Endodermal cell (in vitro differentiated cells): ENCODE results near the gene KLF3. TPM values are rescaled to one million over a fixed set of nuclear protein-coding genes. Genes with fewer than 3 reads are reported as not detected.
A peak's percentile ranks its signal among the peaks of the same experiment; 100 is the strongest.

Experiments used
- DNase-seq: peaks from one replicate; pipeline ENCODE4 v3.0.0-alpha.2; 2017
- H3K27ac ChIP-seq: 2 replicates; pipeline ENCODE4 v1.5.1; 2013; ENCODE audit warnings: mild to moderate bottlenecking, low read depth, low read length, moderate library complexity
- H3K27me3 ChIP-seq: 2 replicates; pipeline ENCODE4 v1.6.1; 2013; ENCODE audit warnings: mild to moderate bottlenecking, low read length, moderate library complexity; ENCODE audit not compliant: insufficient read depth, control insufficient read depth, poor library complexity, severe bottlenecking
- H3K36me3 ChIP-seq: 2 replicates; pipeline ENCODE4 v1.7.0; 2013; ENCODE audit warnings: mild to moderate bottlenecking, low read length, moderate library complexity; ENCODE audit not compliant: control insufficient read depth, insufficient read depth
- H3K4me1 ChIP-seq: one replicate; pipeline ENCODE4 v1.7.0; 2013; ENCODE audit warnings: low read length; ENCODE audit not compliant: control insufficient read depth, insufficient read depth
- H3K4me3 ChIP-seq: 2 replicates; pipeline ENCODE4 v1.5.1; 2013; ENCODE audit warnings: mild to moderate bottlenecking, low read length, moderate library complexity
- H3K9ac ChIP-seq: 2 replicates; pipeline ENCODE4 v1.6.1; 2013; ENCODE audit warnings: mild to moderate bottlenecking, low read length, moderate library complexity; ENCODE audit not compliant: poor library complexity, severe bottlenecking; ENCODE audit errors: extremely low read depth
- H3K9me3 ChIP-seq: 2 replicates; pipeline ENCODE4 v1.6.1; 2013; ENCODE audit warnings: mild to moderate bottlenecking, low read length, moderate library complexity; ENCODE audit not compliant: control insufficient read depth
- H3K27ac Mint-ChIP-seq: 2 replicates; pipeline ENCODE4 v1.8.0; 2020; ENCODE audit warnings: mixed read lengths
- H3K27me3 Mint-ChIP-seq: 2 replicates; pipeline ENCODE4 v1.8.0; 2021; ENCODE audit warnings: mild to moderate bottlenecking, mixed read lengths; ENCODE audit not compliant: insufficient read depth
- H3K36me3 Mint-ChIP-seq: 2 replicates; pipeline ENCODE4 v1.8.0; 2020; ENCODE audit warnings: low read depth, mixed read lengths
- H3K4me1 Mint-ChIP-seq: 2 replicates; pipeline ENCODE4 v1.8.0; 2020; ENCODE audit warnings: mixed read lengths
- H3K4me3 Mint-ChIP-seq: 2 replicates; pipeline ENCODE4 v1.8.0; 2020; ENCODE audit warnings: mild to moderate bottlenecking, moderate library complexity, mixed read lengths
- H3K9me3 Mint-ChIP-seq: 2 replicates; pipeline ENCODE4 v1.8.0; 2020; ENCODE audit warnings: mild to moderate bottlenecking, mixed read lengths
- CTCF ChIP-seq: fragments of 200-600 bp; sonication (generic); conservative IDR thresholded peaks from 2 replicates; pipeline ENCODE4 v1.5.0; 2021; ENCODE audit warnings: antibody characterized with exemption, mild to moderate bottlenecking
- WGBS, 2 experiments: methylation state at CpG; one replicate each; pipeline versions ENCODE4 v1.1.5 to v1.1.7; 2013; ENCODE audit warnings: missing lambda C conversion rate in 2 of 2, mixed read lengths in 1 of 2; ENCODE audit not compliant: insufficient coverage in 1 of 2, insufficient read length in 1 of 2; 5-methylcytosine and 5-hydroxymethylcytosine counted together
- total RNA-seq, 2 donors: library from RNA; stranded (reverse); fragmentation: NEBNext Ultra II Directional in 1 of 2; extraction: Animal tissue kit (Norgen Biotek cat#: 25700) in 1 of 2; gene quantifications; 2 replicates in 1 of 2; 3 replicates in 1 of 2; pipeline ENCODE4 v1.2.1, GENCODE V29; 2021

KLF3 gene
- total RNA-seq, 2 donors from 2014 or later = 20.7 to 28.2 TPM

DNA sequence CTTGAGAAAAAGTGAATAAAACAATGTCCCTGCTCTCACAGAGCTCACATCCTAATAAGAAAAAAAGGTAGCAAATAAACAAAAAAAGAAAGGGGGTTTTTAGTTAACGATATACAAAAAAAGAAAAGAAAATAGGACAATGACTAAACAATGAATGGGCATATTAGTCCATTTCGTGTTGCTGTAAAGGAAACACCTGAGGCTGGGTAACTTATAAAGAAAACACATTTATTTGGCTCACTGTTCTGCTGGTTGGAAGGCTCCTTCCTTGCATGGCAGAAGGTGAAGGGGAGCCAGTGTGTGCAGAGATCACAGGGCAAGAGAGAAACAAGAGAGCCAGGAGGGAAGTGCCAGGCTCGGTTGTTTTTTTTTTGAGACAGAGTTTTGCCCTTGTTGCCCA lies 4.7 kb upstream of the KLF3 start:
- H3K36me3 Mint-ChIP-seq = no peaks in the 10 kb centered on the region
- H3K27ac Mint-ChIP-seq = no peak overlapping the region
- no peaks in the 10 kb centered on the region for H3K4me1 ChIP-seq
- H3K27me3 Mint-ChIP-seq = peaks cover 7% of the 10 kb centered on the region
- H3K9me3 Mint-ChIP-seq = no peaks in the 10 kb centered on the region
- H3K27me3 ChIP-seq = no peaks in the 10 kb centered on the region
- DNase-seq = no peak
- no peak overlapping the region for H3K4me3 ChIP-seq
- H3K36me3 ChIP-seq = no peaks in the 10 kb centered on the region
- no peaks in the 10 kb centered on the region for H3K9me3 ChIP-seq
- no peak overlapping the region for H3K27ac ChIP-seq
- H3K4me3 Mint-ChIP-seq = no peak overlapping the region
- no peak for TF ChIP-seq CTCF
- H3K4me1 Mint-ChIP-seq = peaks cover 8% of the 10 kb centered on the region
- no peak overlapping the region for H3K9ac ChIP-seq
- WGBS, 2 experiments = 87 to 96% methylated on average over 3 of the region's 3 CpGs

DNA sequence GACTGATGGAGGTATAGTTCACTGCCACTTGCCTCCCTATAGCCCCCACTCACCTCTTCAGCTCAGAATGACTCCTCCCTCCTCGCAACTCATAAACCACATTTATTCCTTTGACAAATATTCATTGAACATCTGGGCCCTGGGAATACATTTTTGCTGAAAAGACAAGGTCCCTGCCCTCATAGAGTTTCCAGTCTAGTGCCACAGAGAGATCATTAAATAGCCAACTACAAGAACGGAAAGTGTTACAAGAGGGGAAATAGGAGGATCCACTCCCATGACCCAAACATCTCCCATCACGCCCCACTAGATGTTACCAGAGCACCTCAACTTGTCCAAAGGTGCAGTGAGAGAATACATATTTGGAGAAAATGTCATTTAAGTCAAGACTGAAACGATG lies 3.2 kb upstream of the KLF3 start:
- no peak for TF ChIP-seq CTCF
- Mint-ChIP-seq H3K9me3 (no peaks in the 10 kb centered on the region), H3K27ac (no peak overlapping the region), H3K36me3 (no peaks in the 10 kb centered on the region), H3K4me3 (no peak overlapping the region), H3K27me3 (peaks cover 7% of the 10 kb centered on the region), H3K4me1 (peaks cover 6% of the 10 kb centered on the region)
- Histone ChIP-seq H3K9me3 (no peaks in the 10 kb centered on the region), H3K27me3 (no peaks in the 10 kb centered on the region), H3K4me3 (no peak overlapping the region), H3K9ac (no peak overlapping the region), H3K36me3 (no peaks in the 10 kb centered on the region), H3K27ac (no peak overlapping the region), H3K4me1 (no peaks in the 10 kb centered on the region)
- DNase-seq = no peak
- 90 to 91% methylated on average over 2 to 4 of the region's 4 CpGs for WGBS, 2 experiments

DNA sequence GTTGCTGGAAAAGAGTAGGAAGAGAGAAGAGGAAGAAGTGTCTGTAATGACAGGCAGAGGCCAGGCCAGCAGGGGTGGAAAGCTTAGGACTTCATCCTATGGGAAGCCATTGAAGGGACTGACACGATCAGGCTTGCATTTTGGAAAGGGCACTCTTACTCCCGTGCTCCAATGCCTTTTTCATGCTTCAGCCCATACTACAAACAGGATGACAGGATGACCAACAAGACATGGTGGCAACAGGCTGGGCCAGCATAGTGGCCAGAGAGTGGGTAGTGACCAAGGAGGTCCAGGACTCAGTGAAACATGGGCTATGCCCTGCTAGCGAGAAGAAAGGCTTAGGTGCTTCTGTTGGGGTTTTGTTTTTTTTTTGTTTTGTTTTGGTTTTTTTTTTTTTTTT lies 2.6 kb upstream of the KLF3 start:
- no peak overlapping the region for H3K4me3 Mint-ChIP-seq
- Histone ChIP-seq H3K9me3 (no peaks in the 10 kb centered on the region), H3K4me3 (no peak overlapping the region), H3K9ac (no peak overlapping the region), H3K36me3 (no peaks in the 10 kb centered on the region), H3K27me3 (no peaks in the 10 kb centered on the region), H3K27ac (no peak overlapping the region), H3K4me1 (peaks cover under 1% of the 10 kb centered on the region)
- DNase-seq = peak; percentile 35
- no peak overlapping the region for H3K27ac Mint-ChIP-seq
- TF ChIP-seq CTCF = no peak
- H3K9me3 Mint-ChIP-seq = no peaks in the 10 kb centered on the region
- H3K4me1 Mint-ChIP-seq = peaks cover 12% of the 10 kb centered on the region
- peaks cover 7% of the 10 kb centered on the region for H3K27me3 Mint-ChIP-seq
- H3K36me3 Mint-ChIP-seq = no peaks in the 10 kb centered on the region
- WGBS, 2 experiments = 90% methylated on average over 3 of the region's 3 CpGs; no CpG with 5 or more reads in 1 of the 2 experiments
